LNCAP (cell line): ENCODE measurements around the gene CNP.

Experiments used
- TF ChIP-seq, protein P1 (sequence below): fragments of 450-650 bp; IDR thresholded peaks from 2 replicates; pipeline ENCODE4 v1.5.1; 2017; ENCODE audit warnings: mild to moderate bottlenecking

Gene CNP

GRCh38 chr17:42026857-42027589, 60.4 kb downstream of the CNP start:
- TF ChIP-seq, protein P1, sequence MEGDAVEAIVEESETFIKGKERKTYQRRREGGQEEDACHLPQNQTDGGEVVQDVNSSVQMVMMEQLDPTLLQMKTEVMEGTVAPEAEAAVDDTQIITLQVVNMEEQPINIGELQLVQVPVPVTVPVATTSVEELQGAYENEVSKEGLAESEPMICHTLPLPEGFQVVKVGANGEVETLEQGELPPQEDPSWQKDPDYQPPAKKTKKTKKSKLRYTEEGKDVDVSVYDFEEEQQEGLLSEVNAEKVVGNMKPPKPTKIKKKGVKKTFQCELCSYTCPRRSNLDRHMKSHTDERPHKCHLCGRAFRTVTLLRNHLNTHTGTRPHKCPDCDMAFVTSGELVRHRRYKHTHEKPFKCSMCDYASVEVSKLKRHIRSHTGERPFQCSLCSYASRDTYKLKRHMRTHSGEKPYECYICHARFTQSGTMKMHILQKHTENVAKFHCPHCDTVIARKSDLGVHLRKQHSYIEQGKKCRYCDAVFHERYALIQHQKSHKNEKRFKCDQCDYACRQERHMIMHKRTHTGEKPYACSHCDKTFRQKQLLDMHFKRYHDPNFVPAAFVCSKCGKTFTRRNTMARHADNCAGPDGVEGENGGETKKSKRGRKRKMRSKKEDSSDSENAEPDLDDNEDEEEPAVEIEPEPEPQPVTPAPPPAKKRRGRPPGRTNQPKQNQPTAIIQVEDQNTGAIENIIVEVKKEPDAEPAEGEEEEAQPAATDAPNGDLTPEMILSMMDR = no peak
